HCT116 (cell line): ENCODE data around the gene ADA. TPM values are rescaled to one million over a fixed set of nuclear protein-coding genes. Genes with fewer than 3 reads are reported as not detected.

Experiments used
- CEBPB ChIP-seq: IDR thresholded peaks from 2 replicates; pipeline ENCODE4 v1.6.1; 2012; ENCODE audit warnings: low read depth
- EGR1 ChIP-seq: IDR thresholded peaks from 2 replicates; pipeline ENCODE4 v1.6.1; 2012; ENCODE audit warnings: low read depth
- ELF1 ChIP-seq: IDR thresholded peaks from 2 replicates; pipeline ENCODE4 v1.6.1; 2012; ENCODE audit warnings: low read depth, borderline replicate concordance
- EZH2 ChIP-seq: fragments of 200-600 bp; sonication (generic); IDR thresholded peaks from 2 replicates; pipeline ENCODE4 v1.6.1; 2017; ENCODE audit warnings: antibody characterized with exemption, mixed run types
- POLR2A ChIP-seq: IDR thresholded peaks from 2 replicates; pipeline ENCODE4 v1.7.0; 2011; ENCODE audit warnings: borderline replicate concordance; ENCODE audit not compliant: insufficient read depth, insufficient read length; ENCODE audit errors: extremely low read depth
- POLR2AphosphoS5 ChIP-seq: IDR thresholded peaks from 2 replicates; pipeline ENCODE4 v1.6.1; 2011; ENCODE audit warnings: mild to moderate bottlenecking, low read depth, low read length, moderate library complexity
- SP1 ChIP-seq: IDR thresholded peaks from 2 replicates; pipeline ENCODE4 v1.6.1; 2012; ENCODE audit warnings: low read depth
- TCF7L2 ChIP-seq: IDR thresholded peaks from 2 replicates; pipeline ENCODE4 v1.7.0; 2011; ENCODE audit warnings: borderline replicate concordance, inconsistent platforms; ENCODE audit not compliant: insufficient read depth, insufficient read length; ENCODE audit errors: extremely low read depth
- ZNF274 ChIP-seq: fragments of 200-500 bp; sonication (Bioruptor generic); IDR thresholded peaks from 2 replicates; pipeline ENCODE4 v1.6.1; 2014; ENCODE audit warnings: mild to moderate bottlenecking, low read depth, low read length, inconsistent platforms
- total RNA-seq: library from RNA; stranded (reverse); gene quantifications from one replicate; pipeline ENCODE4 v1.2.1, GENCODE V29; 2021; ENCODE audit not compliant: unreplicated experiment
- TF ChIP-seq, protein P1 (sequence below), 3 experiments: fragments of 200-600 bp in 1 of 3; sonication (generic) in 1 of 3; IDR thresholded peaks in 2 of 3; conservative IDR thresholded peaks in 1 of 3; 2 replicates each; pipeline ENCODE4 v1.5.1; 2012 to 2017; ENCODE audit warnings: low read depth in 2 of 3, low read length in 2 of 3, antibody characterized with exemption in 1 of 3, borderline replicate concordance in 1 of 3, control low read depth in 1 of 3, mild to moderate bottlenecking in 1 of 3, mixed read lengths in 1 of 3, mixed run types in 1 of 3, moderate library complexity in 1 of 3; ENCODE audit not compliant: insufficient read depth in 1 of 3

Gene ADA
- total RNA-seq, 1 experiment from 2014 or later = 25.9 TPM

DNA sequence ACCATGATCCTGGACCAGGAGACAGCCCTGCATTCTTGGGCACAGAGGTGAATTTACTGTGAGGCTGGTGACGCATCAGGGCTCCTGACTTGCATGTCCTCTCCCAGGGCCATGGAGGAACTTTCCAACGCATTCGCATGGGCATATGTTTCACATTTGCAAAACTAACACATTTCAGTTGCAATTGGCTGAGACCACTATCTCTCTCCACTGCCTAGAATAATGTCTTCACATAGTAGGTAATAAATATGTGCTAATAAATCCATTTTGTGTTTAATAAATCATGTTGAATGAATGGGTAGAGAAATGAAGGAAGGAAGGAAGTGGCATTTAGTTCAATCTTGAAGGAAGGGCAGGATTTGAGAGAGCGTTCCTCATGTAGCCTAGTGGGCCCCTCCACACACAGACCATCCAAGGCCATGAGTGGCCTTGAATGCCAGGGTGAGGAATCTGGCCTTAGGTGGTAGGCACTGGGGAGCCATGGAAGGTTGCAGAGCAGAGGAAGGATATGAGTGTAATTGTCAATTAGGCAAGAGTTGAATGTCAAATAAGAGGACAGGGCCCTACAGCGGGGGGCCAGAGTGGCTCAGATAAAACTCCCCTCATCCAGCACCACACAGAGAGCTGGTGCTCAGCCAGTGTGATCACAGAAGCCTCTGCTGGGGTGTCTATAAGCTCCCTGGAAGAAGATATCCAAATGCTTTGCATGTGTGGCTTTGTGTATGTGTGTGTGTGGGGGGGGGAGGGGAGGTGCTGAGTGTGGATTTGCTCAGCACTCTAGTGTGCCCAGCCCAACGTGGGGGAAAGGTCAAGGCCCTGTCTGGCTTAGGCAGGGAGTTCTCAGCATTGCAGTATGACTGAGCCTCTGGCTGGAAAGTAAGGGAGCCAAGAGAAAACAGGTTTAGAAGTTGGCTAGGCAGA is 32.8 kb upstream of the ADA start (continued):
- TF ChIP-seq TCF7L2 = no peak
- no peak for TF ChIP-seq POLR2AphosphoS5
- no peak for TF ChIP-seq POLR2A
- no peak for TF ChIP-seq ELF1
- TF ChIP-seq SP1 = no peak
- TF ChIP-seq EGR1 = no peak
- TF ChIP-seq ZNF274 = no peak
- no peak for TF ChIP-seq CEBPB
- TF ChIP-seq EZH2 = no peak
- TF ChIP-seq, protein P1, sequence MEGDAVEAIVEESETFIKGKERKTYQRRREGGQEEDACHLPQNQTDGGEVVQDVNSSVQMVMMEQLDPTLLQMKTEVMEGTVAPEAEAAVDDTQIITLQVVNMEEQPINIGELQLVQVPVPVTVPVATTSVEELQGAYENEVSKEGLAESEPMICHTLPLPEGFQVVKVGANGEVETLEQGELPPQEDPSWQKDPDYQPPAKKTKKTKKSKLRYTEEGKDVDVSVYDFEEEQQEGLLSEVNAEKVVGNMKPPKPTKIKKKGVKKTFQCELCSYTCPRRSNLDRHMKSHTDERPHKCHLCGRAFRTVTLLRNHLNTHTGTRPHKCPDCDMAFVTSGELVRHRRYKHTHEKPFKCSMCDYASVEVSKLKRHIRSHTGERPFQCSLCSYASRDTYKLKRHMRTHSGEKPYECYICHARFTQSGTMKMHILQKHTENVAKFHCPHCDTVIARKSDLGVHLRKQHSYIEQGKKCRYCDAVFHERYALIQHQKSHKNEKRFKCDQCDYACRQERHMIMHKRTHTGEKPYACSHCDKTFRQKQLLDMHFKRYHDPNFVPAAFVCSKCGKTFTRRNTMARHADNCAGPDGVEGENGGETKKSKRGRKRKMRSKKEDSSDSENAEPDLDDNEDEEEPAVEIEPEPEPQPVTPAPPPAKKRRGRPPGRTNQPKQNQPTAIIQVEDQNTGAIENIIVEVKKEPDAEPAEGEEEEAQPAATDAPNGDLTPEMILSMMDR (IDR thresholded peaks at IDR 0.05 in 2 of 3, conservative IDR thresholded peaks at IDR 0.05 in 1 of 3; ENCODE audit: borderline replicate concordance in 1 of 3, insufficient read depth in 1 of 3, low read depth in 2 of 3, low read length in 2 of 3) = no peak
